Caco-2 (cell line): ENCODE data around the gene TMEM229B. TPM values are rescaled to one million over a fixed set of nuclear protein-coding genes. Genes with fewer than 3 reads are reported as not detected.

Experiments used
- BruUV-seq: library from RNA; stranded (reverse); fragments of 400-500 nt; replicated peaks from 2 replicates; lab custom pipeline; 2021; lab: Mats Ljungman, UMichigan
- CTCF ChIA-PET: fragments of 300-600 bp; sonication (Branson Sonifier 250); formaldehyde crosslinking; loops from one replicate; lab custom pipeline; 2022; ENCODE audit warnings: antibody characterized with exemption; lab: Charles Lee
- POLR2A ChIA-PET: fragments of 300-600 bp; sonication (Branson Sonifier 250); formaldehyde crosslinking; loops from one replicate; lab custom pipeline; 2022; ENCODE audit warnings: antibody characterized with exemption; lab: Charles Lee
- DNase-seq, 2 experiments: peaks; one replicate each; pipeline versions ENCODE4 v3.0.0 to v3.0.0-alpha.2; 2020 to 2022
- H3K27me3 ChIP-seq: replicated peaks from 2 replicates; pipeline ENCODE4 v1.6.0; 2011; ENCODE audit warnings: low read length; ENCODE audit not compliant: control insufficient read depth, insufficient read depth
- H3K36me3 ChIP-seq: 2 replicates; pipeline ENCODE4 v1.5.1; 2011; ENCODE audit warnings: low read length; ENCODE audit not compliant: control insufficient read depth, insufficient read depth
- H3K4me1 ChIP-seq: fragments of 250-450 bp; sonication (Bioruptor Pico); 2 replicates; pipeline ENCODE4 v1.5.1; 2020; ENCODE audit warnings: mild to moderate bottlenecking
- H3K4me3 ChIP-seq: 2 replicates; pipeline ENCODE4 v1.5.1; 2011; ENCODE audit warnings: low read depth, mild to moderate bottlenecking, control low read depth, low read length
- H3K9me3 ChIP-seq: fragments of 250-450 bp; sonication (Bioruptor Pico); 2 replicates; pipeline ENCODE4 v1.5.1; 2020; ENCODE audit warnings: mild to moderate bottlenecking, moderate library complexity
- H3K27ac Mint-ChIP-seq: one replicate; pipeline ENCODE4 v1.8.0; 2022; ENCODE audit warnings: mixed read lengths; ENCODE audit not compliant: unreplicated experiment
- H3K27me3 Mint-ChIP-seq: one replicate; pipeline ENCODE4 v1.8.0; 2022; ENCODE audit warnings: mixed read lengths; ENCODE audit not compliant: insufficient read depth, unreplicated experiment
- H3K36me3 Mint-ChIP-seq: one replicate; pipeline ENCODE4 v1.8.0; 2022; ENCODE audit warnings: mild to moderate bottlenecking, mixed read lengths; ENCODE audit not compliant: insufficient read depth, unreplicated experiment
- H3K4me1 Mint-ChIP-seq: one replicate; pipeline ENCODE4 v1.8.0; 2022; ENCODE audit warnings: low read depth, mixed read lengths; ENCODE audit not compliant: unreplicated experiment
- H3K4me3 Mint-ChIP-seq: one replicate; pipeline ENCODE4 v1.8.0; 2022; ENCODE audit warnings: mild to moderate bottlenecking, moderate library complexity, mixed read lengths; ENCODE audit not compliant: unreplicated experiment
- H3K9me3 Mint-ChIP-seq: one replicate; pipeline ENCODE4 v1.8.0; 2022; ENCODE audit warnings: mixed read lengths; ENCODE audit not compliant: unreplicated experiment
- intact Hi-C: fragments of 100-400 bp; cut with micrococcal nuclease; formaldehyde crosslinking; loops from one replicate; pipeline ENCODE4 v1.10.0; 2022; ENCODE audit not compliant: unreplicated experiment
- total RNA-seq: library from RNA; stranded (reverse); gene quantifications from 2 replicates; pipeline ENCODE4 v1.2.3, GENCODE V29; 2022
- TF ChIP-seq, protein P1 (sequence below), 2 experiments: fragments of 200-600 bp in 1 of 2; IDR thresholded peaks; 1 replicate in 1 of 2; 2 replicates in 1 of 2; pipeline versions ENCODE4 v1.5.1 to v1.8.0; 2011 to 2022; ENCODE audit warnings: antibody characterized with exemption in 1 of 2, control low read depth in 1 of 2, inconsistent platforms in 1 of 2, low read depth in 1 of 2, low read length in 1 of 2, mild to moderate bottlenecking in 1 of 2, moderate library complexity in 1 of 2; ENCODE audit not compliant: insufficient read depth in 1 of 2, severe bottlenecking in 1 of 2, unreplicated experiment in 1 of 2

Gene TMEM229B
- total RNA-seq, 1 experiment from 2014 or later: not detected

DNA sequence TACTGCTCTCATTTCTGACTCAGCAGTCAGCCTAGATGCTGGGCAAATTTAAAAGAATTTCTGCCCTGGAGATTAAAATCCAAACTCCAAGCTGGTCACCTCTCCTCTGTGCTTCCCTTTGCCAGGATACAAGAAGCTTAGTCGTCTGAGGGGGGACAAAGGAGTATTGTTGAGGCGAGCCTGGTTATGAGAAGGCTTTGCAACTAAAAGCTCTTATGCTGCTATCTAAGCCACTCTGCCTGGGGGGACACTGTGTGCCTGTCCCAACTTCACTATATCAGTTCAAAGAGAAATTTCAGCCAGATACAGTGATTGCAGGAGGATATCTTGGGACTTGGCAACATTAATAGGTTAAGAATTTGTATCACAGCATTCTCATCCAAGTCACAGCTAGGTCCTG is 33.7 kb upstream of the TMEM229B start:
- no TSS peak for BruUV-seq
- Histone ChIP-seq H3K36me3 (no peaks in the 10 kb centered on the region), H3K9me3 (no peaks in the 10 kb centered on the region), H3K27me3 (no peaks in the 10 kb centered on the region), H3K4me3 (no peak overlapping the region), H3K4me1 (no peaks in the 10 kb centered on the region)
- H3K4me1 Mint-ChIP-seq: no peaks in the 10 kb centered on the region
- no peaks in the 10 kb centered on the region for H3K9me3 Mint-ChIP-seq
- ChIA-PET CTCF (interaction anchor here (1.0 kb wide), 1 partner anchor 19 kb away, joined by 3 read pairs; no protein-coding TSS in a partner anchor), POLR2A (no interaction called here)
- H3K27ac Mint-ChIP-seq: no peak overlapping the region
- DNase-seq: no peak
- TF ChIP-seq, protein P1, sequence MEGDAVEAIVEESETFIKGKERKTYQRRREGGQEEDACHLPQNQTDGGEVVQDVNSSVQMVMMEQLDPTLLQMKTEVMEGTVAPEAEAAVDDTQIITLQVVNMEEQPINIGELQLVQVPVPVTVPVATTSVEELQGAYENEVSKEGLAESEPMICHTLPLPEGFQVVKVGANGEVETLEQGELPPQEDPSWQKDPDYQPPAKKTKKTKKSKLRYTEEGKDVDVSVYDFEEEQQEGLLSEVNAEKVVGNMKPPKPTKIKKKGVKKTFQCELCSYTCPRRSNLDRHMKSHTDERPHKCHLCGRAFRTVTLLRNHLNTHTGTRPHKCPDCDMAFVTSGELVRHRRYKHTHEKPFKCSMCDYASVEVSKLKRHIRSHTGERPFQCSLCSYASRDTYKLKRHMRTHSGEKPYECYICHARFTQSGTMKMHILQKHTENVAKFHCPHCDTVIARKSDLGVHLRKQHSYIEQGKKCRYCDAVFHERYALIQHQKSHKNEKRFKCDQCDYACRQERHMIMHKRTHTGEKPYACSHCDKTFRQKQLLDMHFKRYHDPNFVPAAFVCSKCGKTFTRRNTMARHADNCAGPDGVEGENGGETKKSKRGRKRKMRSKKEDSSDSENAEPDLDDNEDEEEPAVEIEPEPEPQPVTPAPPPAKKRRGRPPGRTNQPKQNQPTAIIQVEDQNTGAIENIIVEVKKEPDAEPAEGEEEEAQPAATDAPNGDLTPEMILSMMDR (IDR thresholded peaks at IDR 0.05; ENCODE audit: insufficient read depth in 1 of 2, low read depth in 1 of 2, low read length in 1 of 2, severe bottlenecking in 1 of 2, unreplicated experiment in 1 of 2): no peak
- H3K36me3 Mint-ChIP-seq: no peaks in the 10 kb centered on the region
- intact Hi-C loops: no loop called here
- H3K27me3 Mint-ChIP-seq: peaks cover 11% of the 10 kb centered on the region
- no peak overlapping the region for H3K4me3 Mint-ChIP-seq

DNA sequence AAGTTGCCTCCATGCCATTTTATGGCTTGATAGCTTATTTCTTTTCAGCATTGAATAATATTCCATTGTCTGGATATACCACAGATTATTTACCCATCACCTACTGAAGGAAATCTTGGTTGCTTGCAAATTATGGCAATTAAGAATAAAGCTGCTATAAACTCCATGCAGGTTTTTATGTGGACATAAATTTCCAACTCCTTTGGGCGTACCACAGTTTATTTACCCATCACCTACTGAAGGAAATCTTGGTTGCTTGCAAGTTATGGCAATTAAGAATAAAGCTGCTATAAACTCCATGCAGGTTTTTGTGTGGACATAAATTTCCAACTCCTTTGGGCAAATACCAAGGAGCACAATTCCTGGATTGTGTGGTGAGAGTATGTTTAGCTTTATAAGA is 32.0 kb upstream of the TMEM229B start:
- no peaks in the 10 kb centered on the region for H3K4me1 Mint-ChIP-seq
- TF ChIP-seq, protein P1 (IDR thresholded peaks at IDR 0.05; ENCODE audit: insufficient read depth in 1 of 2, low read depth in 1 of 2, low read length in 1 of 2, severe bottlenecking in 1 of 2, unreplicated experiment in 1 of 2): no peak
- intact Hi-C loops: no loop called here
- ChIA-PET POLR2A (no interaction called here), CTCF (no interaction called here)
- H3K27me3 Mint-ChIP-seq: peaks cover 11% of the 10 kb centered on the region
- no peak for DNase-seq
- no TSS peak for BruUV-seq
- Histone ChIP-seq H3K36me3 (no peaks in the 10 kb centered on the region), H3K27me3 (no peaks in the 10 kb centered on the region), H3K4me3 (no peak overlapping the region), H3K9me3 (no peaks in the 10 kb centered on the region), H3K4me1 (peaks cover 3% of the 10 kb centered on the region; the same call in 1 of the 2 replicates)
- no peaks in the 10 kb centered on the region for H3K36me3 Mint-ChIP-seq
- no peak overlapping the region for H3K4me3 Mint-ChIP-seq
- H3K27ac Mint-ChIP-seq: no peak overlapping the region
- no peaks in the 10 kb centered on the region for H3K9me3 Mint-ChIP-seq

DNA sequence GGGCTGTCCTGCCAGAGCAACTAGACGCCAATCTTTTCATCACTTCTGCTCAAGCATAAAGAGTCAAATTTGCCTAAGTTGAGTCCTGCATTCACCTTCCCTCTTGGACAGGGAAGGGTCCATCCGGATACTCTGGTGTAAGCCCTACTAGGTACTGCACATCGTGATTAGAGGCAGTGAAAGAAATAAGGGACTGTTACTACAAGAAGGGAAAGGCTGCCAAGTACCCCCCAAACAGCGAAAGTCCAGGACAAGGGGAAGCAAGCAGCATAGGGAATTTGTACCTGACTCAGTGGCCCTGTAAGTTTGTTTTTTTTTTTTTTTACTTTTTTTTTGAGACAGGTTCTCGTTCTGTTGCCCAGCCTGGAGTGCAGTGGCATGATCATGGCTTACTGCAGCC is 30.9 kb upstream of the TMEM229B start:
- TF ChIP-seq, protein P1 (IDR thresholded peaks at IDR 0.05; ENCODE audit: insufficient read depth in 1 of 2, low read depth in 1 of 2, low read length in 1 of 2, severe bottlenecking in 1 of 2, unreplicated experiment in 1 of 2): no peak
- Histone ChIP-seq H3K36me3 (no peaks in the 10 kb centered on the region), H3K4me1 (peaks cover 4% of the 10 kb centered on the region; the same call in 1 of the 2 replicates), H3K9me3 (no peaks in the 10 kb centered on the region), H3K27me3 (no peaks in the 10 kb centered on the region), H3K4me3 (no peak overlapping the region)
- DNase-seq: no peak
- H3K9me3 Mint-ChIP-seq: no peaks in the 10 kb centered on the region
- no TSS peak for BruUV-seq
- no peak overlapping the region for H3K4me3 Mint-ChIP-seq
- H3K4me1 Mint-ChIP-seq: no peaks in the 10 kb centered on the region
- POLR2A ChIA-PET: no interaction called here
- CTCF ChIA-PET: interaction anchor here (0.7 kb wide), 1 partner anchor 93 kb away, joined by 7 read pairs; no protein-coding TSS in a partner anchor
- H3K27me3 Mint-ChIP-seq: peaks cover 13% of the 10 kb centered on the region
- intact Hi-C loops: no loop called here
- H3K36me3 Mint-ChIP-seq: no peaks in the 10 kb centered on the region
- H3K27ac Mint-ChIP-seq: no peak overlapping the region
